DOHH2 (cell line): ENCODE results near the gene SMYD1.

Experiments used
- EZH2phosphoT487 ChIP-seq: fragments of 200-600 bp; sonication (generic); IDR thresholded peaks from 2 replicates; pipeline ENCODE4 v1.6.1; 2017; ENCODE audit warnings: borderline replicate concordance, mild to moderate bottlenecking, antibody characterized with exemption, low read length, moderate library complexity, mixed read lengths
- TF ChIP-seq, protein P1 (sequence below): fragments of 200-600 bp; sonication (generic); IDR thresholded peaks from one replicate; pipeline ENCODE4 v1.5.1; 2014; ENCODE audit warnings: antibody characterized with exemption, mild to moderate bottlenecking, low read depth, low read length; ENCODE audit not compliant: poor library complexity, severe bottlenecking

DNA sequence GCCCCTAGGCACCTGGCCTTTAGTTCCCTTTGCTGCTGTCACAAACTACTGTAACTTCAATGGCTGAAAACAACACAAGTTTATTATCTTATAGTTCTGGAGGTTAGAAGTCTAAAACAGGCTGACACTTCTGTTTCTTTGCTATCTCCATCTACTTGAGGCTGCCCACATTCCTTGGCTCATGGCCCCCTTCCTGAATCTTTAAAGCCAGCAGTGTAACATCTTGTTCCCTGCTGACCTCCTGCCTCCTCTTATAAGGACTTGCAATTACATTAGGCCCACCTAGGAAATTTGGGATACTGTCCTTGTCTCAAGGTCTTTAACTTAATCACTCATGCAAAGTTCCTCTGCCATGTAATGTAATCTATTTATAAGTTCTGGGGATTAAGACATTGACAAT, 6.5 kb downstream of the SMYD1 start:
- TF ChIP-seq, protein P1, sequence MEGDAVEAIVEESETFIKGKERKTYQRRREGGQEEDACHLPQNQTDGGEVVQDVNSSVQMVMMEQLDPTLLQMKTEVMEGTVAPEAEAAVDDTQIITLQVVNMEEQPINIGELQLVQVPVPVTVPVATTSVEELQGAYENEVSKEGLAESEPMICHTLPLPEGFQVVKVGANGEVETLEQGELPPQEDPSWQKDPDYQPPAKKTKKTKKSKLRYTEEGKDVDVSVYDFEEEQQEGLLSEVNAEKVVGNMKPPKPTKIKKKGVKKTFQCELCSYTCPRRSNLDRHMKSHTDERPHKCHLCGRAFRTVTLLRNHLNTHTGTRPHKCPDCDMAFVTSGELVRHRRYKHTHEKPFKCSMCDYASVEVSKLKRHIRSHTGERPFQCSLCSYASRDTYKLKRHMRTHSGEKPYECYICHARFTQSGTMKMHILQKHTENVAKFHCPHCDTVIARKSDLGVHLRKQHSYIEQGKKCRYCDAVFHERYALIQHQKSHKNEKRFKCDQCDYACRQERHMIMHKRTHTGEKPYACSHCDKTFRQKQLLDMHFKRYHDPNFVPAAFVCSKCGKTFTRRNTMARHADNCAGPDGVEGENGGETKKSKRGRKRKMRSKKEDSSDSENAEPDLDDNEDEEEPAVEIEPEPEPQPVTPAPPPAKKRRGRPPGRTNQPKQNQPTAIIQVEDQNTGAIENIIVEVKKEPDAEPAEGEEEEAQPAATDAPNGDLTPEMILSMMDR, result no peak
- TF ChIP-seq EZH2phosphoT487, result no peak
